ENCODE results near the gene SCML1. TPM values are rescaled to one million over a fixed set of nuclear protein-coding genes. Genes with fewer than 3 reads are reported as not detected.

The SCML1 gene
- total and polyA plus RNA-seq, 2 of the 4 experiments (the other 2 are of a cell fraction) = 4.1 to 12.2 TPM

- Histone ChIP-seq H3K9me3 (ENCODE audit: control insufficient read depth, insufficient read depth, low read length) (no peaks in the 10 kb centered on the region), H3K79me1 (ENCODE audit: low read depth in 1 of 2, low read length in 2 of 2) (no peaks in the 10 kb centered on the region), H3K4me1 (ENCODE audit: control insufficient read depth, insufficient read depth, low read length) (peaks cover 3% of the 10 kb centered on the region), H4K8ac (ENCODE audit: low read depth in 2 of 2, low read length in 2 of 2) (no peak overlapping the region), H3K14ac (replicated peaks; ENCODE audit: low read depth, low read length) (no peak overlapping the region), H2AFZ (replicated peaks; ENCODE audit: low read length, poor library complexity) (no peak overlapping the region), H2BK120ac (ENCODE audit: low read depth, low read length) (no peak overlapping the region), H3K27ac (ENCODE audit: insufficient read depth, low read length) (no peak overlapping the region), H3K4ac (ENCODE audit: low read depth, low read length) (no peak overlapping the region), H2AK5ac (ENCODE audit: low read depth, low read length) (no peak overlapping the region), H4K91ac (ENCODE audit: insufficient read depth, low read depth, low read length) (no peak overlapping the region), H2BK20ac (ENCODE audit: low read depth, low read length) (no peak overlapping the region), H3K4me3 (ENCODE audit: insufficient read depth, low read depth, low read length) (no peak overlapping the region), H3K9me1 (ENCODE audit: insufficient read depth, low read length) (0 out of 2 replicates have a peak, but pooled peaks cover 6% of the 10 kb centered on the region), H2BK15ac (ENCODE audit: low read depth, low read length) (no peak overlapping the region), H3K4me2 (ENCODE audit: low read depth, low read length) (no peak overlapping the region), H3K18ac (ENCODE audit: low read depth, low read length) (no peak overlapping the region), H2BK5ac (ENCODE audit: low read depth, low read length, poor library complexity, severe bottlenecking) (no peak overlapping the region), H3K36me3 (ENCODE audit: control insufficient read depth, insufficient read depth, low read length) (no peaks in the 10 kb centered on the region), H2AK9ac (replicated peaks; ENCODE audit: low read depth, low read length, poor library complexity) (no peak overlapping the region), H4K20me1 (ENCODE audit: insufficient read depth, low read length) (no peaks in the 10 kb centered on the region), H3K9ac (ENCODE audit: low read depth, low read length) (no peak overlapping the region), H4K5ac (ENCODE audit: low read depth, low read length) (no peak overlapping the region), H3K56ac (ENCODE audit: extremely low read depth, insufficient read depth, low read length) (no peak overlapping the region), H3K23ac (ENCODE audit: low read depth, low read length) (no peak overlapping the region), H3K27me3 (ENCODE audit: control insufficient read depth, insufficient read depth, low read length) (peaks cover 1% of the 10 kb centered on the region)
- ATAC-seq (ENCODE audit: low read depth) = no peak
- WGBS, 2 experiments (ENCODE audit: extremely low coverage in 2 of 2, insufficient read length in 1 of 2) = no CpG with 5 or more reads among the region's 3 CpGs
- ChIA-PET POLR2A (ENCODE audit: unreplicated experiment) (no interaction called here), CTCF (interaction anchor here (1.4 kb wide), 1 partner anchor 12 kb away, joined by 4 read pairs; no protein-coding TSS in a partner anchor)
- TF ChIP-seq, protein P1, sequence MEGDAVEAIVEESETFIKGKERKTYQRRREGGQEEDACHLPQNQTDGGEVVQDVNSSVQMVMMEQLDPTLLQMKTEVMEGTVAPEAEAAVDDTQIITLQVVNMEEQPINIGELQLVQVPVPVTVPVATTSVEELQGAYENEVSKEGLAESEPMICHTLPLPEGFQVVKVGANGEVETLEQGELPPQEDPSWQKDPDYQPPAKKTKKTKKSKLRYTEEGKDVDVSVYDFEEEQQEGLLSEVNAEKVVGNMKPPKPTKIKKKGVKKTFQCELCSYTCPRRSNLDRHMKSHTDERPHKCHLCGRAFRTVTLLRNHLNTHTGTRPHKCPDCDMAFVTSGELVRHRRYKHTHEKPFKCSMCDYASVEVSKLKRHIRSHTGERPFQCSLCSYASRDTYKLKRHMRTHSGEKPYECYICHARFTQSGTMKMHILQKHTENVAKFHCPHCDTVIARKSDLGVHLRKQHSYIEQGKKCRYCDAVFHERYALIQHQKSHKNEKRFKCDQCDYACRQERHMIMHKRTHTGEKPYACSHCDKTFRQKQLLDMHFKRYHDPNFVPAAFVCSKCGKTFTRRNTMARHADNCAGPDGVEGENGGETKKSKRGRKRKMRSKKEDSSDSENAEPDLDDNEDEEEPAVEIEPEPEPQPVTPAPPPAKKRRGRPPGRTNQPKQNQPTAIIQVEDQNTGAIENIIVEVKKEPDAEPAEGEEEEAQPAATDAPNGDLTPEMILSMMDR (conservative IDR thresholded peaks at IDR 0.05; ENCODE audit: low read depth, low read length) = no peak
- TF ChIP-seq ELK1 (IDR thresholded peaks at IDR 0.05; ENCODE audit: borderline replicate concordance, low read depth, low read length) (no peak), RCOR1 (IDR thresholded peaks at IDR 0.05; ENCODE audit: insufficient replicate concordance, low read length) (no peak), SMC3 (IDR thresholded peaks at IDR 0.05; ENCODE audit: low read depth, low read length) (no peak), CEBPB (IDR thresholded peaks at IDR 0.05; ENCODE audit: low read depth, low read length) (no peak), USF2 (IDR thresholded peaks at IDR 0.05; ENCODE audit: low read depth, low read length) (no peak), MAZ (IDR thresholded peaks at IDR 0.05; ENCODE audit: borderline replicate concordance, low read depth, low read length) (no peak), POLR2A (IDR thresholded peaks at IDR 0.05; ENCODE audit: low read depth, low read length) (no peak), MXI1 (IDR thresholded peaks at IDR 0.05; ENCODE audit: borderline replicate concordance, low read depth, low read length) (no peak), BHLHE40 (IDR thresholded peaks at IDR 0.05; ENCODE audit: low read depth, low read length) (no peak), RFX5 (IDR thresholded peaks at IDR 0.05; ENCODE audit: low read depth, low read length) (no peak)
- no TSS peak for BruUV-seq (replicated peaks)
- in situ Hi-C loops (cut with MboI; ENCODE audit: low sequenced_read_pairs) (no loop called here), intact Hi-C loops (cut with micrococcal nuclease) (no loop called here), dilution Hi-C loops (cut with HindIII; ENCODE audit: low sequenced_read_pairs, unreplicated experiment) (no loop called here)
- no peak for DNase-seq
Observed at GRCh38 chrX:17707731-17708130, 29.6 kb upstream of the SCML1 start.

Data from IMR-90 (cell line).